HepG2 (cell line): ENCODE data around the gene ITGAV. TPM values are rescaled to one million over a fixed set of nuclear protein-coding genes. Genes with fewer than 3 reads are reported as not detected.

Experiments
- ATF3 ChIP-seq: sonication (generic); formaldehyde crosslinking; IDR thresholded peaks from 2 replicates; pipeline ENCODE4 v1.4.0; 2020; ENCODE audit warnings: missing genetic modification reagents
- CEBPG ChIP-seq: IDR thresholded peaks from 2 replicates; pipeline ENCODE4 v1.6.1; 2016
- DDIT3 ChIP-seq: sonication (generic); formaldehyde crosslinking; IDR thresholded peaks from 2 replicates; pipeline ENCODE4 v1.4.0; 2020; ENCODE audit warnings: mild to moderate bottlenecking, missing genetic modification reagents
- ELF3 ChIP-seq: IDR thresholded peaks from 2 replicates; pipeline ENCODE4 v1.6.1; 2016; ENCODE audit warnings: missing genetic modification reagents, missing compliant biosample characterization
- ETV5 ChIP-seq: IDR thresholded peaks from 2 replicates; pipeline ENCODE4 v1.6.1; 2018; ENCODE audit warnings: missing biosample characterization, missing genetic modification reagents, inconsistent platforms, borderline replicate concordance
- MAFF ChIP-seq: IDR thresholded peaks from 2 replicates; pipeline ENCODE4 v1.6.1; 2011; ENCODE audit warnings: low read depth, low read length, improper control_type of control experiment
- MAFG ChIP-seq: sonication (generic); formaldehyde crosslinking; IDR thresholded peaks from 2 replicates; pipeline ENCODE4 v1.5.1; 2020; ENCODE audit warnings: mild to moderate bottlenecking, missing genetic modification reagents
- NFE2L2 ChIP-seq: fragments of 150-350 bp; IDR thresholded peaks from 2 replicates; pipeline ENCODE4 v1.6.1; 2014; ENCODE audit warnings: low read length
- RFXAP ChIP-seq: sonication (generic); formaldehyde crosslinking; IDR thresholded peaks from 2 replicates; pipeline ENCODE4 v1.4.0; 2020; ENCODE audit warnings: missing genetic modification reagents, borderline replicate concordance
- SETDB1 ChIP-seq: sonication (generic); formaldehyde crosslinking; IDR thresholded peaks from 2 replicates; pipeline ENCODE4 v1.5.1; 2020; ENCODE audit warnings: missing genetic modification reagents, mild to moderate bottlenecking, borderline replicate concordance
- SIN3A ChIP-seq: IDR thresholded peaks from 2 replicates; pipeline ENCODE4 v1.6.1; 2011; ENCODE audit warnings: low read depth, mild to moderate bottlenecking, control low read depth, low read length, borderline replicate concordance
- SNAI1 ChIP-seq: sonication (generic); formaldehyde crosslinking; IDR thresholded peaks from 2 replicates; pipeline ENCODE4 v1.5.0; 2020; ENCODE audit warnings: mild to moderate bottlenecking, missing genetic modification reagents, borderline replicate concordance
- THYN1 ChIP-seq: sonication (generic); formaldehyde crosslinking; IDR thresholded peaks from 2 replicates; pipeline ENCODE4 v1.8.1; 2023; ENCODE audit warnings: low read depth, mild to moderate bottlenecking, moderate library complexity, missing genetic modification reagents, borderline replicate concordance
- ZBTB21 ChIP-seq: sonication (generic); formaldehyde crosslinking; IDR thresholded peaks from 2 replicates; pipeline ENCODE4 v1.4.0; 2020; ENCODE audit warnings: missing genetic modification reagents
- ZNF230 ChIP-seq: sonication (generic); formaldehyde crosslinking; IDR thresholded peaks from 2 replicates; pipeline ENCODE4 v1.4.0; 2020; ENCODE audit warnings: mild to moderate bottlenecking, missing genetic modification reagents
- ZNF256 ChIP-seq: sonication (generic); formaldehyde crosslinking; conservative IDR thresholded peaks from 2 replicates; pipeline ENCODE4 v1.4.0; 2020; ENCODE audit warnings: missing genetic modification reagents
- ZNF30 ChIP-seq: sonication (generic); formaldehyde crosslinking; IDR thresholded peaks from 2 replicates; pipeline ENCODE4 v1.5.0; 2020; ENCODE audit warnings: mild to moderate bottlenecking, missing genetic modification reagents
- ZNF335 ChIP-seq: sonication (generic); formaldehyde crosslinking; IDR thresholded peaks from 2 replicates; pipeline ENCODE4 v1.4.0; 2020; ENCODE audit warnings: missing genetic modification reagents
- ZNF607 ChIP-seq: sonication (generic); formaldehyde crosslinking; IDR thresholded peaks from 2 replicates; pipeline ENCODE4 v1.5.1; 2020; ENCODE audit warnings: missing genetic modification reagents, mild to moderate bottlenecking, borderline replicate concordance
- ZNF746 ChIP-seq: sonication (generic); formaldehyde crosslinking; IDR thresholded peaks from 2 replicates; pipeline ENCODE4 v1.8.0; 2022; ENCODE audit warnings: mild to moderate bottlenecking, missing genetic modification reagents
- ZNF780A ChIP-seq: sonication (generic); formaldehyde crosslinking; IDR thresholded peaks from 2 replicates; pipeline ENCODE4 v1.8.0; 2022; ENCODE audit warnings: mild to moderate bottlenecking, missing genetic modification reagents, moderate library complexity
- ZSCAN29 ChIP-seq: sonication (generic); formaldehyde crosslinking; conservative IDR thresholded peaks from 2 replicates; pipeline ENCODE4 v1.4.0; 2020; ENCODE audit warnings: mild to moderate bottlenecking, missing genetic modification reagents
- polyA plus RNA-seq, 8 experiments: library from polyadenylated mRNA; depleted of rRNA in 3 of 8; stranded (reverse) in 7 of 8; unstranded in 1 of 8; fragments of >200 nt; fragmentation: Illumina TruSeq in 4 of 8; extraction: Trizol in 4 of 8; gene quantifications; 2 replicates each; pipeline versions ENCODE4 v1.2.1 to v1.2.3, GENCODE V29; 2011 to 2016; ENCODE audit warnings: low read depth in 4 of 8, missing spikeins in 1 of 8, mixed read lengths in 1 of 8; ENCODE audit not compliant: insufficient read depth in 1 of 8
- total RNA-seq, 5 experiments: library from RNA; depleted of rRNA; stranded (reverse); fragments of >200 nt; fragmentation: Illumina TruSeq; extraction: Trizol; gene quantifications; 2 replicates each; pipeline ENCODE4 v1.2.3, GENCODE V29; 2016; ENCODE audit warnings: low read depth in 1 of 5
- TF ChIP-seq, protein P1 (sequence below): sonication (generic); formaldehyde crosslinking; IDR thresholded peaks from 2 replicates; pipeline ENCODE4 v1.4.0; 2020; ENCODE audit warnings: mild to moderate bottlenecking, missing genetic modification reagents
- TF ChIP-seq, protein P2 (sequence below): sonication (generic); formaldehyde crosslinking; IDR thresholded peaks from 2 replicates; pipeline ENCODE4 v1.4.0; 2020; ENCODE audit warnings: mild to moderate bottlenecking, missing genetic modification reagents
- TF ChIP-seq, protein P3 (sequence below): sonication (generic); formaldehyde crosslinking; IDR thresholded peaks from 2 replicates; pipeline ENCODE4 v1.5.1; 2020; ENCODE audit warnings: mild to moderate bottlenecking, missing genetic modification reagents, borderline replicate concordance
- TF ChIP-seq, protein P4 (sequence below): IDR thresholded peaks from 2 replicates; pipeline ENCODE4 v1.6.1; 2016; ENCODE audit warnings: missing genetic modification reagents, missing compliant biosample characterization

Gene ITGAV
- total and polyA plus RNA-seq, 2 of the 13 experiments (the other 11 are each of a cell fraction or from before 2014, with no cell fraction given): 59.1 to 60.4 TPM

DNA sequence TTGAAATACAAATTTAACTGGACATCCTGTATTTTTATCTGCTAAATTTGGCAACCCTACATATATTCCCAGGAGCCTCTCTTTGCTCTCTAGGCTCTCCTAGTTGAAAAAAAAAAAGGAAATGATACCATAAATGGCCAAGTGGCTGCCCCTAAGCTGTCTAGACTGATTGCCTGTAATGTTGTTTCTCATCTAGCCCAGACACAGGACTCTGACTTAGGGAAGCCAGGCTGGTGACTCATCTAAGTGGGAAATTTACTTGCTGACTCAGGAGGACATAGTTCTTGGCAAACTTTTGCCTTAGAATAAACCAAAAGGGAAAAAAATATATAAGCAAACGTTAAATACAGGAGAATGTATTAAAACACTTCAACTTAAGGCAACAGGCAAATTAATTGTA is 14.6 kb upstream of the ITGAV start (continued):
- TF ChIP-seq ZBTB21 (CRISPR knock-in tag) (no peak), ZNF780A (no peak), THYN1 (CRISPR knock-in tag) (no peak), ZNF230 (CRISPR knock-in tag) (no peak), CEBPG (CRISPR knock-in tag) (no peak), ZNF335 (CRISPR knock-in tag) (peak; percentile 98), DDIT3 (CRISPR knock-in tag) (no peak), MAFG (CRISPR knock-in tag) (0 out of 2 replicates have a peak, but pooled peaks have one; percentile 16), SNAI1 (CRISPR knock-in tag) (no peak), RFXAP (no peak), SIN3A (no peak), ZNF30 (CRISPR knock-in tag) (no peak), SETDB1 (CRISPR knock-in tag) (no peak), ZNF607 (CRISPR knock-in tag) (no peak), ZNF256 (CRISPR knock-in tag) (no peak), ZNF746 (no peak), ELF3 (CRISPR knock-in tag) (peak; percentile 47; the same call in 1 of the 2 replicates), ETV5 (CRISPR knock-in tag) (no peak; the same call in 1 of the 2 replicates), MAFF (peak; percentile 98), NFE2L2 (no peak), ZSCAN29 (CRISPR knock-in tag) (no peak), ATF3 (CRISPR knock-in tag) (peak; percentile 58)
- TF ChIP-seq, protein P1, sequence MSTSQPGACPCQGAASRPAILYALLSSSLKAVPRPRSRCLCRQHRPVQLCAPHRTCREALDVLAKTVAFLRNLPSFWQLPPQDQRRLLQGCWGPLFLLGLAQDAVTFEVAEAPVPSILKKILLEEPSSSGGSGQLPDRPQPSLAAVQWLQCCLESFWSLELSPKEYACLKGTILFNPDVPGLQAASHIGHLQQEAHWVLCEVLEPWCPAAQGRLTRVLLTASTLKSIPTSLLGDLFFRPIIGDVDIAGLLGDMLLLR: no peak
- TF ChIP-seq, protein P2, sequence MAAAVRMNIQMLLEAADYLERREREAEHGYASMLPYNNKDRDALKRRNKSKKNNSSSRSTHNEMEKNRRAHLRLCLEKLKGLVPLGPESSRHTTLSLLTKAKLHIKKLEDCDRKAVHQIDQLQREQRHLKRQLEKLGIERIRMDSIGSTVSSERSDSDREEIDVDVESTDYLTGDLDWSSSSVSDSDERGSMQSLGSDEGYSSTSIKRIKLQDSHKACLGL (CRISPR knock-in tag): no peak
- TF ChIP-seq, protein P3, sequence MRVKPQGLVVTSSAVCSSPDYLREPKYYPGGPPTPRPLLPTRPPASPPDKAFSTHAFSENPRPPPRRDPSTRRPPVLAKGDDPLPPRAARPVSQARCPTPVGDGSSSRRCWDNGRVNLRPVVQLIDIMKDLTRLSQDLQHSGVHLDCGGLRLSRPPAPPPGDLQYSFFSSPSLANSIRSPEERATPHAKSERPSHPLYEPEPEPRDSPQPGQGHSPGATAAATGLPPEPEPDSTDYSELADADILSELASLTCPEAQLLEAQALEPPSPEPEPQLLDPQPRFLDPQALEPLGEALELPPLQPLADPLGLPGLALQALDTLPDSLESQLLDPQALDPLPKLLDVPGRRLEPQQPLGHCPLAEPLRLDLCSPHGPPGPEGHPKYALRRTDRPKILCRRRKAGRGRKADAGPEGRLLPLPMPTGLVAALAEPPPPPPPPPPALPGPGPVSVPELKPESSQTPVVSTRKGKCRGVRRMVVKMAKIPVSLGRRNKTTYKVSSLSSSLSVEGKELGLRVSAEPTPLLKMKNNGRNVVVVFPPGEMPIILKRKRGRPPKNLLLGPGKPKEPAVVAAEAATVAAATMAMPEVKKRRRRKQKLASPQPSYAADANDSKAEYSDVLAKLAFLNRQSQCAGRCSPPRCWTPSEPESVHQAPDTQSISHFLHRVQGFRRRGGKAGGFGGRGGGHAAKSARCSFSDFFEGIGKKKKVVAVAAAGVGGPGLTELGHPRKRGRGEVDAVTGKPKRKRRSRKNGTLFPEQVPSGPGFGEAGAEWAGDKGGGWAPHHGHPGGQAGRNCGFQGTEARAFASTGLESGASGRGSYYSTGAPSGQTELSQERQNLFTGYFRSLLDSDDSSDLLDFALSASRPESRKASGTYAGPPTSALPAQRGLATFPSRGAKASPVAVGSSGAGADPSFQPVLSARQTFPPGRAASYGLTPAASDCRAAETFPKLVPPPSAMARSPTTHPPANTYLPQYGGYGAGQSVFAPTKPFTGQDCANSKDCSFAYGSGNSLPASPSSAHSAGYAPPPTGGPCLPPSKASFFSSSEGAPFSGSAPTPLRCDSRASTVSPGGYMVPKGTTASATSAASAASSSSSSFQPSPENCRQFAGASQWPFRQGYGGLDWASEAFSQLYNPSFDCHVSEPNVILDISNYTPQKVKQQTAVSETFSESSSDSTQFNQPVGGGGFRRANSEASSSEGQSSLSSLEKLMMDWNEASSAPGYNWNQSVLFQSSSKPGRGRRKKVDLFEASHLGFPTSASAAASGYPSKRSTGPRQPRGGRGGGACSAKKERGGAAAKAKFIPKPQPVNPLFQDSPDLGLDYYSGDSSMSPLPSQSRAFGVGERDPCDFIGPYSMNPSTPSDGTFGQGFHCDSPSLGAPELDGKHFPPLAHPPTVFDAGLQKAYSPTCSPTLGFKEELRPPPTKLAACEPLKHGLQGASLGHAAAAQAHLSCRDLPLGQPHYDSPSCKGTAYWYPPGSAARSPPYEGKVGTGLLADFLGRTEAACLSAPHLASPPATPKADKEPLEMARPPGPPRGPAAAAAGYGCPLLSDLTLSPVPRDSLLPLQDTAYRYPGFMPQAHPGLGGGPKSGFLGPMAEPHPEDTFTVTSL (CRISPR knock-in tag): peak; percentile 81; the same call in 1 of the 2 replicates
- TF ChIP-seq, protein P4, sequence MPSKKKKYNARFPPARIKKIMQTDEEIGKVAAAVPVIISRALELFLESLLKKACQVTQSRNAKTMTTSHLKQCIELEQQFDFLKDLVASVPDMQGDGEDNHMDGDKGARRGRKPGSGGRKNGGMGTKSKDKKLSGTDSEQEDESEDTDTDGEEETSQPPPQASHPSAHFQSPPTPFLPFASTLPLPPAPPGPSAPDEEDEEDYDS (CRISPR knock-in tag): no peak
